GM12891 (cell line): ENCODE data around the gene ALX1.

Experiments used
- PAX5 ChIP-seq: IDR thresholded peaks from 2 replicates; pipeline ENCODE4 v1.6.1; 2011; ENCODE audit warnings: low read length, moderate library complexity, mild to moderate bottlenecking; ENCODE audit not compliant: insufficient read depth, severe bottlenecking
- POLR2A ChIP-seq: IDR thresholded peaks from 2 replicates; pipeline ENCODE4 v1.6.1; 2011; ENCODE audit warnings: low read depth, low read length, control low read depth
- POLR2AphosphoS5 ChIP-seq: IDR thresholded peaks from 2 replicates; pipeline ENCODE4 v1.6.1; 2011; ENCODE audit warnings: low read depth, low read length, control low read depth
- POU2F2 ChIP-seq: IDR thresholded peaks from 2 replicates; pipeline ENCODE4 v1.6.1; 2011; ENCODE audit warnings: low read depth, mild to moderate bottlenecking, control low read depth, low read length, moderate library complexity
- SPI1 ChIP-seq: IDR thresholded peaks from 2 replicates; pipeline ENCODE4 v1.6.1; 2011; ENCODE audit warnings: low read depth, low read length, control low read depth
- TAF1 ChIP-seq: IDR thresholded peaks from 2 replicates; pipeline ENCODE4 v1.6.1; 2011; ENCODE audit warnings: low read depth, low read length, control low read depth

GRCh38 chr12:85278598-85279448 is 1.2 kb upstream of the ALX1 start:
- TF ChIP-seq POLR2AphosphoS5 (no peak), POLR2A (no peak), TAF1 (no peak), PAX5 (no peak), POU2F2 (no peak), SPI1 (no peak)
